Mesenteric fat pad (tissue), 1 donor: ENCODE data around the gene PHRF1. TPM values are rescaled to one million over a fixed set of nuclear protein-coding genes. Genes with fewer than 3 reads are reported as not detected.
A peak's percentile ranks its signal among the peaks of the same experiment; 100 is the strongest.

Experiments
- DNase-seq: peaks from one replicate; pipeline ENCODE4 v3.0.0-alpha.2; 2020; ENCODE audit warnings: low spot score
- total RNA-seq: library from RNA; stranded (reverse); fragmentation: NEBNext Ultra II Directional; extraction: Animal tissue kit (Norgen Biotek cat#: 25700); gene quantifications from one replicate; pipeline ENCODE4 v1.2.1, GENCODE V29; 2021
- donor health status: DM: yes; HTN: yes; CAD: no.

The PHRF1 gene
- total RNA-seq, 1 donor from 2014 or later = 29.3 TPM

DNA sequence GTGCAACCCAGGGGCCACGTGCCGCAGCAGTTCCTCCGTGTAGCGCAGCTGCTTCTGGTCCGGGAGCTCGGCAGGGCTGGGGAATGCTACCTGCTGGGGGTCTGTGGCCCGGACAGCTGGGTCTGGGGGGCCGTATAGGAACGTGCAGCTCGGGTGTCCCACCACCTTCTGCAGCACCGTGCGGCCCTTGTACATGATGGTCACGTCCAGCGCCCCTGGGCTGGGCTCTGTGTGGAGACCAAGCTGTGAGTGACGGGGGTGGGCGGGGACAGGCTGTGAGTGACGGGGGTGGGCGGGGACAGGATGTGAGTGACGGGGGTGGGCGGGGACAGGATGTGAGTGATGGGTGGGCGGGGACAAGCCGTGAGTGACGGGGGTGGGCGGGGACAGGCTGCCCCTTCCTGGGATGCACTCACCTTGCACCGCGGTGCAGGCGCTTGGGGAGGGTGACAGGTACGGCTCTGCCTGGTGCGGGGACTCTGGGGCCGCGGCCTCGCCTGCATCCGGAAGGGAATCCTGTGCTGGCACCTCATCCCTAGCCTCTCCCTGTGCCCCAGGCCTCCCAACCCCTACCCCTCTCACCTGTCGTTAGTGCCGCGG lies 37.2 kb downstream of the PHRF1 start:
- DNase-seq = no peak

GRCh38 chr11:614021-614622 lies 37.9 kb downstream of the PHRF1 start:
- no peak for DNase-seq

GRCh38 chr11:614623-615503 lies 38.6 kb downstream of the PHRF1 start:
- DNase-seq = no peak

- DNase-seq = peak; percentile 99
Measured at GRCh38 chr11:615504-616319, 39.4 kb downstream of the PHRF1 start, which contains the start of gene IRF7. Gene IRF7, minus strand, starts transcription at chr11:615950. Its CDS starts 586 bp downstream, at chr11:615364.

DNA sequence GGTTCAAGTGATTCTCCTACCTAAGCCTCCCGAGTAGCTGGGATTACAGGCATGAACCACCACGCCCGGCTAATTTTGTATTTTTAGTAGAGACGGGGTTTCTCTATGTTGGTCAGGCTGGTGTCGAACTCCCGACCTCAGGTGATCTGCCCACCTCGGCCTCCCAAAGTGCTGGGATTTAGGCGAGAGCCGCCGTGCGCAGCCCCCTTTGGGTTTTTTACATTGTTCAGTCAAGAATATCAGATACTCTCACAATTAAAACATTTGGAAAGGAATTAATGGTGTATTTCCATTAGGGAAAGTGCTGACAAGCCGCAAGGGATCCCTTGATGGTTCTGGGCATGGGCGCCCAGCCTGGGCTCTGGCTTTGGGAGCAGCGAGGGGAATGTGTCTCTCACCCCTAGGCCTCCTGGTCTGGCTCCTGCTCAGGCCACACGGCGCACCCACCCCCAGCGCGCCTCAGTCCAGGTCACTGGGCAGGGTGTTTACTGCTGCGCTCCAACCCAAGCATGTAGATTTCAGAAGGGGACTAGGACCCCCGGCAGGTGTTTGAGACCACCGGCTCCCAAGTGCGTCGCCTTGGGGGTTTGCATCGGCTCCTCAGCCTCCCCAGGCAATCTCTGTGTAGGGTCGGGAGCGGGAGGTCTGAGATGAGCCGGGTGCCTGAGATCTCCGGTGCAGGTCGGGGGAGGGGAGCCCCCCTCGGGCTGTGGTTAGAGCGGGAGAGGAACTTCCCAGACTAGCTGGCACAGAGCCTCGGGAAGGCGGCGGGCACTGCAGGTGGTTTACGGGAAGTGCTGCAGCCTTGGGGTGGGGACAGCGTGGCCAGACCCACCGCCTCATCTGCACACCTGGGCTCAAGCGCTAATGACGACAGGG lies 40.3 kb downstream of the PHRF1 start:
- DNase-seq = no peak

DNA sequence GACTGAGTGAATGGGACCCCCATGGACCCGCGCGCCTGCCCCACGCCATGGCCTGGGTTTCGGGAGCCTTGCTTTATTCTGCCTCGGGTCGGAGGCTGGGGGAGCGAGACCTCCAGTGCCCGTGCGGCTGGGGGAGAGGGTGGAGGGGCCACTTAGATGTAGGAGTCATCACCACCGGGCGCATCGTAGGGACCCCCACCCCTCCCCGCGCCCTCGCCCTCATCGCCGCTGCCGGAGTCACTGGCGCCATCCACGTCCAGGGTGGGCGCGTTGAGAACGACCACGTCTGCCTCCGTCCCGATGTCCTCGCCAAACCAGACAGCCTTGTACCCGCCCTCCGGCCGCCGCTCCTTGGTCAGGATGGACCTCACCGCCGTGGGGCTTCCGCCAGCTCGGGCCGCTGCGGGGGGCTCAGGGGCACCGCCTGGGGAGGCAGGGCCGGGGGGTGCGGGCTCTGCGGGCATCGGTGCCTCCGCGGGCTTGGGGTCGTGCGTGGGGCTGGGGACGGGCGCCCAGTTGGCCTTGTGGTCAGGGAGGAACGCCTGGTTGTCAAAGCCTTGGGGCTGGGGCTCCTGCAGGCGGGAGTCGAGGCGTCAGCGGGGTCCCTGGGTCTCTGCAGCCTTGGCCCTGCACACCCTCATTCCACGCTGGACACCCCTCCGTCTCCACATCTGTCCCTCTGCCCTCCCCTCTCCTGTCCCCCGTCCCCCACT lies 41.1 kb downstream of the PHRF1 start:
- DNase-seq = no peak

GRCh38 chr11:617912-618682 lies 41.8 kb downstream of the PHRF1 start:
- no peak for DNase-seq

DNA sequence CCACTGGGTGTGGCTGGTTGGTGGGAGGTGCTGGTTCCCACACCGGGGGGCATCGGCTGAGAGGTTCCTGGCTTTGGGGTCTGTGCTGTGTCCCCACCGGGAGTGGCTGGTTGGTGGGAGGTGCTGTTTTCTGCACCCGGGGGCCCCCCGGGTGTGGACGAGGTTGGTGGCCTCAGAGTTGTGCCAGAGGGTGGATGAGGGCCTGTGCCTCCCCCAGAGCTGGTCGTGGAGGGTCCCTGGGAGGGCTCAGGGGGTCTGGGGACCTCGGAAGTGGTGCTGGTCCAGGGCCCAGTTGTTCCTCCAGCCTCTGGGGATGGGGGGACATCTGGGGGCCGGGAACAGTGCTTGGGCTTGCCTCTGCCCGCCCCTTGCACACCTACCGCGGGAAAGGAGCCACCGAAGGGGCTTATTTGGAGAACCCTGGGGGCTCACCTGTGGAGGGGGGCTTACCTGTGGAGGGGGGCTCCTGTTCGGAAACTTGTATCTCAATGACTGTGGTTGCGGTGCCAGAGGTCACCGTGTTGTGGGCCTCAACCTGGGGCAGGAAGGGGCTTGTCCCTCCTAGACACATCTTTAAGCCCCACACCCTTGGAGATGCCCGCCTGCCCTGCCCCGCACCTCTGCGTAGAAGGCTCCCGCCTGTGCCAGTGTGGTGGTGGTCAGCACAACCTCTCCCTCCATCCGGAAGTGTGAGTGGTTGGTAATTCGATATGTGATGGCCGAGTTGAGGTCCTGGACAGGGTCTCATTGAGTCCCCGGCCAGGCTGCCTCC lies 42.8 kb downstream of the PHRF1 start:
- DNase-seq = no peak

- DNase-seq = no peak
Measured at GRCh38 chr11:619628-620050, 43.4 kb downstream of the PHRF1 start.

- no peak for DNase-seq
Measured at GRCh38 chr11:620201-620600, 43.9 kb downstream of the PHRF1 start.

DNA sequence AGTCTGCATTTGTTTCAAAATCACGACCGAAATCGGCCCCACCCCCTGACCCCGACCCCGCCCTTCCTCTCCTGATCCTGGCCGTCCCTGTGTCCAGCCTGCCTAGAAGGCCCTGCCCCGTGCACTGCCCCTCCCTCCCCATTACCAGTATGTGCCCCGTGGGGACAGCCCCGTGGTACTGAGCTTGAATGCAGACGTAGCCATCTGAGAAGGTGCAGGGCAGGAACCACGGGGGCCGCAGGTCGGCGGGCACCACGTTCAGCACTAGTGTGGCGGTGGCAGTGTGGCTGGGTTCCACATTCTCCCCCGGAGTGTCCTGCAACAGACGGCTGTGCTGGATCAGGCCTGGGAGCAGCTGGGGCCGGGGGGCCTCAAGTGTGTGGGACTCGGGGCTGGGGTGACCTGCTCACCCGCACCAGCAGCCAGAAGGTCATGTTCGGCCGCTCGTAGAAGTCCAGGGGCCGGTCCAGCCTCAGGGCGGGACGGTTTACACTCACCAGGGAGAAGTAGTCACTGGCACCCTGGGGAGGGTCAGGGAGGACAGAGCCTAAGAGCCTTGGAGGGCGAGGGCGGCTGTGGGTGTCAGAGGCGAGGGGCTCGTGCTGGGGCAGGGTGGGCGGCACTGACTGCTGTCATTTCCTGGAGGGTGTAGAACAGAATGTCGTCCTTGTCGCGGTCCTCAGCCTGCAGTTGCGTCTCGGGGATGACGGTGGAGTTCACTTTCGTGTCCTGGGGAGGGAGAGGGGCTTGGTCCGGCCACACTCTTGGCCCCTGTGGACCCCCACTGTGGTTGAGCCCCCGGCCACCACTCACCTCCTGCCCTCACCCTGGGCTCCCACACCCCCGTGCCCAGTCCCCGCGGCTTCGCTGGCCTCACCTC lies 44.9 kb downstream of the PHRF1 start:
- DNase-seq = no peak

DNA sequence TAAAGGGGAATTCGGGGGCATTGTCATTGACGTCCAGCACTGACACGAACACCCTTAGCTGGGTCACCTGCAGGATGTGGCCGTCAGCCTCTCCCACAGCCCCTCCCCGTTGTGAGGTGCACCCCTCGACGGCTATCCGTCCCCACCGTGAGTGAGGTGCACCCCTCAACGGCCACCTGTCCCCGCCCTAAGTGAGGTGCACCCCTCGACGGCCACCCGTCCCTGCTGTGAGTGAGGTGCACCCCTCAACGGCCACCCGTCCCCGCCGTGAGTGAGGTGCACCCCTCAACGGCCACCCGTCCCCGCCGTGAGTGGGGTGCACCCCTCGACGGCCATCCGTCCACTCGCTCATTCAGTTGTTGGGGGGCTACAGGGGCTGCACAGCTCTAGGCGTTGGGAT lies 45.6 kb downstream of the PHRF1 start:
- no peak for DNase-seq

DNA sequence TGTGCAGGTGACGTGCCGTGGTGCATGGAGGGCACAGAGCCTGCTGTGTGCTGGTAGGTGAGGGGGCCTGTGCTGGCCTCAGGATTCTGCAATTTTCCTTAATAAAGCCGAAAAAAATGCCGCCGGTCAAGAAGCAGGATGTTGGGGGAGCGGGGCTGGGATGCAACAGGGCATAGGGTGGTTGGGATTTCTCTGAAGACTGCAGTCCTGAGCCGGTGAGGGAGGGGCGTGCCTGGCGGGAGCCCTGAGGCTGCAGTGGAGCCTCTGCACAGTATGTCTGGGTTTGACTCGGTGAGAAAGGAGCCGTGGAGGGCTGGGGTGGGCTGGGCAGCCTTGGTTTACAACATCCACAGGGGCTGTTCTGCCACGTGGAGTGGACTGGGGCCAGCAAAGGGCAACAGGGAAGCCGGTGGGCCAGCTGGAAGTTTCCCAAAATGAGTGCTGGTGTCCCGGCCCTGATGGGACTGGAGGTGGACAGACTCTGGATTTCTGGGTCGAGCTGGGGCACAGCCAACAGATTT lies 47.1 kb downstream of the PHRF1 start:
- DNase-seq = no peak

- DNase-seq = no peak
Measured at GRCh38 chr11:623999-624704, 47.9 kb downstream of the PHRF1 start.

DNA sequence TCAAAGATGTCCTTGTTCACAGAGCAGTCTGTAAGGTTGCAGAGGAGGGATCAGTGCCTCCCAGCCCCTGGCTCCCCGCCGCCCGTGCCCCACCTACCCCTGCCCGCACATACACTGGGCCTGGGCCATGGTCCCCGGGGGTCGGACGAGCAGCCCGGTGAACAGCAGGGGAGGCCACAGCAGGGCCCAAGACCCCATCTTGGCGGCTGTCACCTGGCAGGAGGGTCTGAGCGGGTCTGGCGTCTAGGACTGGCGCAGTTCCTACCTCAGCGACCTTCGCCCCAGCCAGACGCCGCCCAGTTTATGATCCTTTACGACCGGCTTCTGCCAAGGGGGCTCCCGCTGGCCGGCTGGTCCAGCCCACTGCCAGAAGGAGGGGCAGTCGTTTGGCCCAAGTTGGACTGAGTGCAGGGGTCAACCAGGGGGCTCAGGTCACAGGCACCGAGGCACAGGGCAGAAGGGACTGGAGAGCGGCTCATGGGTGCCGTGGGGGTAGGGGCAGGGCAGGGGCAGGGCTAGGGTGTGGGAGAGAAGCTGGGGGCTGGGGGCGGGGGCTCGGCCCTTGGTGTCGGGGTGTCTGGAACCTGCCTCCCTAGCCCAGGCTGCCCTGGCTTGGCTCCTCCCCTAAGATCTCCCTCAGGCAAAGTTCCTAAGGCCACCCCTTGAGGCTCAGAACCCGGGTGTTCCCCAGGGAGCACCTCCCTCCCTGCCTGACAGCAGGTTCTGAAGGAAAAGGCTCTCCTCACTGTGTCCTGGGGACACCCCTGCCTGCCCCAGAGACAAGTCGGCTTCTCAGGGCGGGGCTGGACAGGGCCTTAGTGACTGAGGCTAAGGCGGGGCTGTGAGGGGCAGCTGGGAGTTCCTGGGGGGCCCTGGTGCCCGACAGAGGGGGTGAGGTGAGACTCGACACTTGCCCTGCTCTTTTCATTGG lies 48.7 kb downstream of the PHRF1 start, which contains the start of gene CDHR5:
CDHR5 (minus strand) TSS at position 251 of the 931 bp plus-strand sequence; CDS start at position 198, 53 bp downstream.
- no peak for DNase-seq
